ENCODE measurements around the gene OR56A3. TPM values are rescaled to one million over a fixed set of nuclear protein-coding genes. Genes with fewer than 3 reads are reported as not detected.
"Not testable (repeated sequence)": the region's sequence is repeated elsewhere in the genome, so short reads cannot be mapped to it uniquely, and the experiment has no call there.

The OR56A3 gene
- total RNA-seq, 1 experiment from 2014 or later = not detected

DNA sequence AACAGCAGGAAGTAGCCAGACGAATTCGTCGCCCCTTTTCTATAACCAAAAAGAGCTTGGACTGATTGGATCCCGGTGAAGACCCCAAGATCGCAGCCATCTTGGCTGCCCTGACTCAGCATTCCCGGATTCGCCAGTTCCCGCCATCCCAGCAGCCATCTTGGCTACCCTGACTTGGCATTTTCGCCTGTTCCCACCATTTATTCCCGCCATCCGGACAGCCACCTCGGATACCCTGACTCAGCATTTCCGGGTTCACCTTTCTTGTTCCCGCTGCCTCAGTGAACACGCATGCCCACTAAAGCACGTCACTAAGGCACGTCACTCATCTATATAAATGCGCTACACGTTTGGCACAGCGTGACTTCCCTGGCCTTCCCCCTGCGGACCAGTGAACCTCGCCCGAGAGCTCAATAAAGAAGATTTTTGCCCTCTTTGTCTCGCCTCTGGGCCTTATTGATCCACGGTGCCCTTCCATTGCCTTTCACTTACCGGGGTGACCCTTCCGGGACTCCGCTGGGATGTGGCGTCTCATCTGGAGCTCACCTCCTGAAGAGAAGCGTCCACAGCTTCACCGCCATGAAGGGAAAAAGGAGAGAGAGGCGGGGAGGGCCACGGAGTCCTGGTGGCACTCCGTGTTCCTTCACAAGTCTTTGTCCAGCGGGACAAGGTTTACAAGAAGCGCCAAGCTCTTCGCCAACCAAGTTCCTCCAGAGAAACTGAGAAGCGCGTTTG, 4.0 kb upstream of the OR56A3 start:
- Histone ChIP-seq H3K36me3 (no peaks in the 10 kb centered on the region), H3K27me3 (no peaks in the 10 kb centered on the region), H3K9me3 (replicated peaks) (no peaks in the 10 kb centered on the region), H3K4me1 (no peaks in the 10 kb centered on the region), H3K4me3 (no peak overlapping the region), H3K27ac (no peak overlapping the region)
- no peak for DNase-seq

DNA sequence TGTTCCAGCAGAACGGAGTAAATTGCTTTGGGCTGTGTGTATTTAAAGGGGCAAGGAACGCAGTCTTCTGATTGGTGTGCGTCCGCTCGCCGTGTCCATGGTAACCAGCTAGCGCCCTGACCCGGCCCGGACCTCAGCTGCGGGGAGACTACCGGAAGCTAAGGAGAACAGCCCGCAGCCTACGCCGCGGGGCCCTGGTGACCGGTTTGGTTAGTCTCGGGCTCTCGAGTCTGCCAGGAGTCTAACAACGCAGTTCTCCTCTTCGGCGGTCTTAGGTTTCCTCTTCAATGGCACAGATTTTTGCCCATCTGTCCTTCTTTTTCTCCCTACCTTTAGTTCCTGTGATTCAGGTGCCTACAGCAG, 3.5 kb upstream of the OR56A3 start:
- Histone ChIP-seq H3K4me1 (no peaks in the 10 kb centered on the region), H3K36me3 (no peaks in the 10 kb centered on the region), H3K27ac (no peak overlapping the region), H3K27me3 (no peaks in the 10 kb centered on the region), H3K9me3 (replicated peaks) (no peaks in the 10 kb centered on the region), H3K4me3 (no peak overlapping the region)
- no peak for DNase-seq

DNA sequence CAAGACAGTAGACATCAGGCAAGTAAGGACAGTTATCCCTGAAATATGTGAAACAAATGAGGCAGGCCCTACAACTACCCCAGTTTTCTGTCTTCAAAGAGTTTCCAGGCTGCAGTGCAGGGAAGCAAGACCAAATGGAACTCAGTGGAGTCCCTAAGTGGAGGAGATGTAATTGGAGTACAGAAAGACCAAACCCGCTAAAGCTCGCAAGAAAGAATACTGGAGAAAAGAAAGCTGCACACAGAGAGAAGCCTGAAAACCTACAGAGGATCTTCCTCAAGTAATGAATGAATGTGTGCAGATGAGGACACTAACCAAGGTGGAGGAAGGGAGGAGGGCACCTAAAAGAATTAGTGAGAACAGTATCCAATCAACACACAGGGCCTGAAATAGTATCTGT, 1.3 kb upstream of the OR56A3 start:
- DNase-seq = no peak
- H3K36me3 ChIP-seq = no peaks in the 10 kb centered on the region

DNA sequence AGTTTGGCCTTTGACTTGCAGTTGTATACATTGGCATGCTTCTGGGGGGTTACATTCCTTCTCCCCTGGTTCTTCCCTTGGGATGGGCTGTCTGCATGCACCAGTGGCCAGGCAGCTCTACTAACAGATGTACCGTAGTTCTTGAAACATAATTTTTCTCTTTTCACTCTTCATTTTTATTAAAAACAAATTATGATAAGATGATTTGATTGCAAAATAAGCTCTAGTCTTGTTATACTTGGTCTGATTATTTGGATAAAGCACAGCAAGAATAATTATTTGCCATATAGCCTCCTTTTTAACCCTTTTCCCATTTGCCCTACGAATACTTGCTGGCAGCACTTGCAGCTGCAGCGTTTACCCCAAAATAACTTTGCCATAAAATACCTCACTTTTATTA, 13.5 kb downstream of the OR56A3 start:
- no peaks in the 10 kb centered on the region for H3K9me3 ChIP-seq (replicated peaks)
- H3K4me1 ChIP-seq = no peaks in the 10 kb centered on the region
- no peak for DNase-seq
- H3K36me3 ChIP-seq = no peaks in the 10 kb centered on the region
- no peak overlapping the region for H3K4me3 ChIP-seq
- H3K27ac ChIP-seq = no peak overlapping the region
- H3K27me3 ChIP-seq = no peaks in the 10 kb centered on the region

More for the DNA sequence above, 1.3 kb upstream of the OR56A3 start:
- no peaks in the 10 kb centered on the region; the same call in 1 of the 2 replicates for H3K27me3 ChIP-seq
- no peak overlapping the region for H3K27ac ChIP-seq
- H3K4me1 ChIP-seq = no peaks in the 10 kb centered on the region
- H3K4me3 ChIP-seq = no peak overlapping the region
- no peaks in the 10 kb centered on the region for H3K9me3 ChIP-seq (replicated peaks)

DNA sequence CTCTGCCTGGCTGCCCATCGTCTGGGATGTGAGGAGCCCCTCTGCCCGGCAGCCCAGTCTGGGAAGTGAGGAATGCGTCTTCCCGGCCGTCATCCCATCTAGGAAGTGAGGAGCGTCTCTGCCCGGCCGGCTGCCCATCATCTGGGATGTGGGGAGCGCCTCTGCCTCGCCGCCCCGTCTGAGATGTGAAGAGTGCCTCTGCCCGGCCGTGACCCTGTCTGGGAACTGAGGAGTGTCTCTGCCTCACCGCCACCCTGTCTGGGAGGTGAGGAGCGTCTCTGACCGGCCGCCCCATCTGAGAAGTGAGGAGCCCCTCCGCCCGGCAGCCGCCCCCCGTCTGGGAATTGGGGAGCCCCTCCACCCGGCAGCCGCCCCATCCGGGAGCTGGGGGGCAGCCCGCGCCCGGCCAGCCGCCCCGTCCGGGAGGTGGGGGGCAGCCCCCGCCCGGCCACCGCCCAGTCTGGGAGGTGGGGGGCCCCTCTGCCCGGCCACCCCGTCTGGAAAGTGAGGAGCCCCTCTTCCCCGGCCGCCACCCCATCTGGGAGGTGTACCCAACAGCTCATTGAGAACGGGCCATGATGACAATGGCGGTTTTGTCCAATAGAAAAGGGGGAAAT, 18.8 kb downstream of the OR56A3 start:
- not testable (repeated sequence) for H3K27ac ChIP-seq; H3K4me3 ChIP-seq; H3K27me3 ChIP-seq; H3K4me1 ChIP-seq; DNase-seq; H3K9me3 ChIP-seq (replicated peaks); H3K36me3 ChIP-seq

DNA sequence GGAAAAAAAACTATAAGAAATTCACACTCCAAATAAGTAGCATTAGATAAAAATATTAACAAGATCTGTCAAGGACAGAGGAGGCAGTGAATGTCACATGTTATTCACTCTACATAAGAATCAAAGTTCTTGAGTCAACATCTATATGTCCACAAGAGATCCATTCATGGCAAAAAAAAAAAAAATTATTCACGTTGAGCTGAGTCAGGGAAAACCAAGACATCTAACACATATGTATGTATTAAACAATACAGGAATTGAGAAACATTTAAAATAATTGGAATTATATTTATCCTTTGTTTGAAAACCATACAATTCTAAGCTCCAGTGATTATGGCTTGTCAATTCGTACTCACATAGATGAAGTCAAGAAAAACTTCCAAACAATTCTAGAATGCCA, 24.9 kb downstream of the OR56A3 start:
- Histone ChIP-seq H3K36me3 (no peaks in the 10 kb centered on the region), H3K9me3 (replicated peaks) (no peaks in the 10 kb centered on the region), H3K27ac (no peak overlapping the region), H3K27me3 (0 out of 2 replicates have a peak, but pooled peaks cover 3% of the 10 kb centered on the region), H3K4me3 (no peak overlapping the region), H3K4me1 (no peaks in the 10 kb centered on the region)
- DNase-seq = no peak

DNA sequence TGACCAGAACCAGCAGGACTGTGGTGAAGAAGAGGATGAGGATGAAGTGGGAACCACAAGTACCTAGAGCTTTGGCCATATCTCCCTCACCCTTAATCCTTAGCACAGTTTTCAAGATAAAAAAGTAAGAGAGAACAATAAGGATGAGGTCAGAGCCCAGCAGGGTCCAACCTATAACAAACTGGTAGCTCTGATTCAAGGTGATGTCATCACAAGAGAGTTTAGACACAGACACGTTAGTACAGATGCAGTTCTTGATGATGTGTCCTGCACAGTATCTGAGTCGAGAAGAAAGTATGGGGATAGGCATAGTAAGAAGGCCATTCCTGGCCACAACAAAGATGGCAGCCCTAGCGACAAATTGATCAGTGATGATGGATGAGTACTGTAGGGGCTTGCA, 25.7 kb downstream of the OR56A3 start:
- Histone ChIP-seq H3K27me3 (0 out of 2 replicates have a peak, but pooled peaks cover 3% of the 10 kb centered on the region), H3K9me3 (replicated peaks) (no peaks in the 10 kb centered on the region), H3K4me3 (no peak overlapping the region), H3K4me1 (no peaks in the 10 kb centered on the region), H3K27ac (no peak overlapping the region), H3K36me3 (no peaks in the 10 kb centered on the region)
- no peak for DNase-seq

DNA sequence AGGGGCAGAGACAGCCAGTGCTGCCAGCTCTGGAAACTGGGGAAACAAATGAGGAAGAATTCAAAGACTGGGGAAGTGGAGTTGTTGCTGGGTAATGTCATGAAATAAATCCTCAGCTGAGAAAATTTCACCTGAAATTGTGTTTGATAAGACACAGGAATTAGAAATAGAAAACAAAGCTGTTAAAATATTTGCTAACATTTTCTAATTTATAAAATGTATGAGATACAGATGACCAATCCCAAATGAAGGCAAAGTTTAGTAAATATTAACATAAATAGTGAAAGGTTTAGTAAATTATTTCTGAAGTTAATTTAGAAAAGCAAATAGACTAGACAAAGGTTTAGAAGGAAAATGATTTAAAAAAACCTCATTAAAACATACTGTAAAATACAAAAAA, 26.3 kb downstream of the OR56A3 start, which contains the start of gene OR56A5:
TSS of gene OR56A5 (minus strand) at position 101 of the 400 bp plus-strand sequence. CDS start at position 101, 0 bp downstream.
- Histone ChIP-seq H3K4me3 (no peak within 1 kb of the TSS), H3K27ac (no peak within 1 kb of the TSS), H3K36me3 (no peaks in the 10 kb centered on the region), H3K27me3 (0 out of 2 replicates have a peak, but pooled peaks cover 3% of the 10 kb centered on the region), H3K9me3 (replicated peaks) (no peaks in the 10 kb centered on the region), H3K4me1 (no peaks in the 10 kb centered on the region)
- no peak for DNase-seq

DNA sequence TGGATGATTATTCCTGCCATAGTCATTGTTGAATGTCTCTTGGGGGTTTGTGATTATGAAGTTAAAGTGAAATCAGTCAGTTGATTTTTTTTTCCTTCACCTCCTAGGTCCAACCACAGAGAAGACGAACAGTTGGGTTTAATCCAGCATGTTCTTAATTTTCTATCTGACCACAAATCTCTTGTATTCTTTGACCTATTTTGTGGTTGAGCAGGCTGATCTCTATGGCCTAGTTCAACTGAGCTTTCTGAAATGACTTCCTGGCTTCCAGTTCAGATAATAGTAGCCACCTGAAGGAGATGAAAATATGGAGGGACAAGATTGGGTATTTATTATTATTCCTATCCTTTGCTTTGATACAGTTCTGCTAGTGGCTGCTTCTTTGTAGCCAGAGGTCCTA, 31.5 kb downstream of the OR56A3 start:
- Histone ChIP-seq H3K36me3 (no peaks in the 10 kb centered on the region), H3K27me3 (0 out of 2 replicates have a peak, but pooled peaks cover 3% of the 10 kb centered on the region), H3K27ac (no peak overlapping the region), H3K4me3 (no peak overlapping the region), H3K4me1 (no peaks in the 10 kb centered on the region), H3K9me3 (replicated peaks) (no peaks in the 10 kb centered on the region)
- DNase-seq = no peak

DNA sequence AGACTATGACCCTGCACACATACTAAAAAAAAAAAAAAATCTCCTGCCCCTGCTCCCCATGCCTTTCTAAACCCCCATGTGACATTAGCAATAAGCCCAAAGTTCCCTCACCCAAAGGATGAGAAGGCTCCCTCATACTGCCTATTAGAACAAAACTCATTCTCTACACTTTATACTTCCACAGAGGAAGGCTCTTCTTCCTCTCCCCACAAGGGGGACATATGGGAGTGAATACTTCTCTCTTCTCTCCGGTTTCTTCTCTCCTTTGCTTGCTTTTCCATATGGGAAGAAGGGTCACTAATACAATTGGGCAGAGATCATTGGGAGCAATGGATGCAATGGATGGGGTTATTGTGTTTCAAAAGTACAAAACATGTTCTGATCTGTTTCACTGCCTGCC, 41.4 kb downstream of the OR56A3 start:
- no peak overlapping the region for H3K27ac ChIP-seq
- no peaks in the 10 kb centered on the region for H3K4me1 ChIP-seq
- DNase-seq = no peak

DNA sequence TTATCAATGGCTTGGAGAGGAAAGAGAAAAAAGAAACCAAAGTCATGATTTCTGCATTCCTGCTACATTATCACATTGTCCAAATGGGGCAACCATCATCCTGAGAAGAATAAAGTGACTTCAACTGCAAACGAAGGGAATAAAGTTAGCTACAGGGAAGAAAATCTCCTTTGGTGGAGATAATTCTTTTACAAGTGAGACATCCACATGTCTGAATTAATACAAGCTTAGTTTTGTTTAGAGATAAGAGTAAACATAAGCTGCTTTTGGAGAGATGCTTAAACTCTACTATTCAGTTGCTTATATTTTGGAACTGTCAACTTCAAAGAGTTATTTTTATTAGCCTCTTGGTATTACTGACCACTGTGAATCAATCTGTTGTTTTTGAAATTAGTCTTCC, 44.8 kb downstream of the OR56A3 start, which contains the start of gene OR52L1:
TSS of gene OR52L1 (minus strand) at position 101 of the 400 bp plus-strand sequence. CDS start at position 46, 55 bp downstream.
- no peaks in the 10 kb centered on the region for H3K27me3 ChIP-seq
- H3K9me3 ChIP-seq (replicated peaks) = no peaks in the 10 kb centered on the region
- no peak within 1 kb of the TSS for H3K27ac ChIP-seq
- no peak for DNase-seq
- H3K4me3 ChIP-seq = no peak within 1 kb of the TSS
- no peaks in the 10 kb centered on the region for H3K4me1 ChIP-seq
- no peaks in the 10 kb centered on the region for H3K36me3 ChIP-seq

More for the DNA sequence above, 41.4 kb downstream of the OR56A3 start:
- Histone ChIP-seq H3K9me3 (replicated peaks) (no peaks in the 10 kb centered on the region), H3K36me3 (no peaks in the 10 kb centered on the region), H3K27me3 (no peaks in the 10 kb centered on the region), H3K4me3 (no peak overlapping the region)

DNA sequence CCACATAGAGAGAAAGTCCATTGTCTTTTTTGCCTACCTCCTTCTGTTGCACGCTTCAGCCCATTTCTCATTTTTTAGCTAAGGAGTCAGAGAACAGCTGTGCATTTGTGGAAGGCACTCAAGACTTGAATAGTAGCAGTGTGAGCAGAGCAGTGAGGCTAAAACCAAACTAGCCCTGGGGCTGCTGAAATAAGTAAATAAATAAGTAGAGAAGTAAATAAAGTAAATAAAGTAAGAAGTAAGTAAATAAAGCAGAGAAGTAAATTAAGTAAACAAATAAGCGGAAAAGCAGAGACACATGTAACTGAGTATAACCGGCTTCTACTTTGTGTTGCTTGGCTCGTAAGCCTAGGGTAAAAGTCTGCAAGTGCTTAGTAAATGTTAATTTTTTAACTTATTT, 47.2 kb downstream of the OR56A3 start:
- Histone ChIP-seq H3K27ac (no peak overlapping the region), H3K36me3 (no peaks in the 10 kb centered on the region), H3K4me1 (no peaks in the 10 kb centered on the region), H3K9me3 (replicated peaks) (no peaks in the 10 kb centered on the region), H3K4me3 (no peak overlapping the region), H3K27me3 (no peaks in the 10 kb centered on the region)
- peak in 1 of 2 experiments; percentile 3 for DNase-seq

DNA sequence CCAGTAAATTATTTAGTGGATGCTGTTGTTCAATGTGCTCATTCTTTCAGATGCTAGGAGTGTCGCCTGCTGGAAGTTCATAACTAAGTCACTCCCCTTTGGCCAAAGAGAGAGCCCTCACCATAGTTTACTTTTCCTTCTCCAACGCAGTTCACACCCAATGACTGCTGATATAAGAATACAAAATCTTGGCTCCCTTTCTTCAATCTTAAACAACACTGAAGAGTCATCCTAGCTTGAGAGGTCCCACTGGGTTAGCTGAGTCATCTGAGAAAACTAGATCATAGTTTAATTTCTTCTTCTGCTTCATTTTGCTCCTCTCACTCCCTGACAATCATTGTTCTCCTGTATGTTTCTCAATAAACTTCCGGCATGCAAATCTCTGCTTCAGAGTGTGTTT, 50.1 kb downstream of the OR56A3 start:
- Histone ChIP-seq H3K9me3 (replicated peaks) (no peaks in the 10 kb centered on the region), H3K36me3 (no peaks in the 10 kb centered on the region), H3K4me3 (no peak overlapping the region), H3K27me3 (no peaks in the 10 kb centered on the region), H3K27ac (no peak overlapping the region), H3K4me1 (no peaks in the 10 kb centered on the region)
- no peak for DNase-seq

DNA sequence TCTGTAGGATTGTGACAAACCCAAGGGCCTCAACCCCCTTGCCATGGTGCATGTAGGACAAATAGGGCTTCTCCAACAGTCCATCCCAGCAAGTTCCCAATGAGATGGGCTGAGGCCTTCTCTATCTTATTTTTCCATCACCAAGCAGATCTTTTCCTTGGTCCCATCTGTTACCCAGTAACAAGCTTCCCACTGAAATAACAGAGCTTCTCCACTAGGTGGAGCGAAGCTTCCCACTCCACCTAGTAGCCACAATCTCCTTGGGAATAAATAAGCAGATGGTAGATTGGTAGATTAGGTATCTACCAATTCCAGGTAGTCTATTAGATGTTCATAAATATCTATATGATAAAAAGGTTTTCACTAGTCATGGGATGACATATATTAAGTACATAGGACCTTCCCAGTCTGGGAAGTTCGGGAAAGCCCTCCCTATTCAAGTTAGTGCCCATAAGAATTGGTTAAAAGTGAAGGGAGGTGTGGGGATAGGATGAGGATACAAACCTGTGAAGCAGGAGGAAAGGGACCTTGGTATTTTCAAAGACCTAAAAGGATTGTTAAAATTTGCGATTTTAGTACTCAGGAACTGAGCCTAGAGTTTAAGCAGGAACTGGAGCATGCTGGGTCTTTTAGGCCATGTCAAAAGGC, 50.7 kb downstream of the OR56A3 start:
- Histone ChIP-seq H3K36me3 (no peaks in the 10 kb centered on the region), H3K27ac (no peak overlapping the region), H3K9me3 (replicated peaks) (no peaks in the 10 kb centered on the region), H3K4me3 (no peak overlapping the region), H3K27me3 (no peaks in the 10 kb centered on the region), H3K4me1 (no peaks in the 10 kb centered on the region)
- DNase-seq = peak in 1 of 2 experiments; percentile 46

DNA sequence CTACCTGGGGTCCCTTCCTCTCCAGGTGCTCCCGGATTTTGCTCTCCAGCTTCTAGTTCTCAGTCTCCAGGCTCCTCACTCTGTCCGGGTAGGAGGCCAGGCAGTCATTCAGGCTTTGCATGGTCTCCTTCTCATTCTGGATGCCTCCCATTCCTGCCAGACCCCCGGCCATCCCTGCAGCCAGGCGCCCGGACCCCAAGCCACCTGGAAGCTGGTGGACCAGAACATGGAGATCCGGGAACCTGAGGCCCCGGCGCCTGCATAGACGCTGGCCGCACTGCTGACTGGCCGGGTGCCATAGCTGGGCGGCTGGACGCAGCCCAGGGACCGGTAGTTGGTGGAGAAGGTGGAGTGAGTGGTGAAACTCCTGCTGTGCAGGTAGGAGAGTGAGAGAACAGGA, 52.7 kb downstream of the OR56A3 start:
- H3K27me3 ChIP-seq = no peaks in the 10 kb centered on the region
- H3K27ac ChIP-seq = no peak overlapping the region
- no peaks in the 10 kb centered on the region for H3K9me3 ChIP-seq (replicated peaks)
- DNase-seq = no peak
- no peak overlapping the region for H3K4me3 ChIP-seq
- H3K4me1 ChIP-seq = no peaks in the 10 kb centered on the region
- no peaks in the 10 kb centered on the region for H3K36me3 ChIP-seq

Measured in SJCRH30 (cell line).